Measurements from ENCODE around the gene CHAF1B.

The CHAF1B gene

GRCh38 chr21:36429947-36430546, 44.9 kb downstream of the CHAF1B start:
- peak; percentile 56 for DNase-seq

GRCh38 chr21:36430841-36431240, 45.6 kb downstream of the CHAF1B start:
- DNase-seq = no peak

GRCh38 chr21:36431252-36431651, 46.1 kb downstream of the CHAF1B start:
- DNase-seq = no peak

- DNase-seq = no peak
Observed at GRCh38 chr21:36433059-36433709, 48.0 kb downstream of the CHAF1B start.

GRCh38 chr21:36434144-36434543, 49.0 kb downstream of the CHAF1B start:
- DNase-seq = no peak

- DNase-seq = no peak
Observed at GRCh38 chr21:36436829-36437744, 51.9 kb downstream of the CHAF1B start.

GRCh38 chr21:36437745-36438128, 52.5 kb downstream of the CHAF1B start:
- no peak for DNase-seq

GRCh38 chr21:36441715-36442114, 56.5 kb downstream of the CHAF1B start:
- DNase-seq = no peak

GRCh38 chr21:36446301-36446700, 61.1 kb downstream of the CHAF1B start:
- no peak for DNase-seq

GRCh38 chr21:36450511-36450910, 65.3 kb downstream of the CHAF1B start:
- no peak for DNase-seq

GRCh38 chr21:36451506-36451905, 66.3 kb downstream of the CHAF1B start:
- no peak for DNase-seq

GRCh38 chr21:36452281-36452825, 67.2 kb downstream of the CHAF1B start:
- DNase-seq = no peak

- no peak for DNase-seq
Observed at GRCh38 chr21:36454093-36454531, 68.9 kb downstream of the CHAF1B start.

GRCh38 chr21:36454706-36455105, 69.5 kb downstream of the CHAF1B start:
- no peak for DNase-seq

- DNase-seq = no peak
Observed at GRCh38 chr21:36456729-36457414, 71.7 kb downstream of the CHAF1B start.

- no peak for DNase-seq
Observed at GRCh38 chr21:36459098-36459497, 73.9 kb downstream of the CHAF1B start.

GRCh38 chr21:36460866-36461265, 75.7 kb downstream of the CHAF1B start:
- no peak for DNase-seq

GRCh38 chr21:36461277-36461917, 76.2 kb downstream of the CHAF1B start:
- DNase-seq = no peak

GRCh38 chr21:36461918-36462486, 76.8 kb downstream of the CHAF1B start:
- DNase-seq = no peak

GRCh38 chr21:36463204-36463603, 78.0 kb downstream of the CHAF1B start:
- no peak for DNase-seq

- no peak for DNase-seq
Observed at GRCh38 chr21:36463991-36464390, 78.8 kb downstream of the CHAF1B start.

GRCh38 chr21:36464590-36464989, 79.4 kb downstream of the CHAF1B start:
- DNase-seq = no peak
